GM18508 (cell line): ENCODE results near the gene PIBF1.
A peak's percentile ranks its signal among the peaks of the same experiment; 100 is the strongest.
"Not testable (repeated sequence)": the region's sequence is repeated elsewhere in the genome, so short reads cannot be mapped to it uniquely, and the experiment has no call there.

Experiments
- ATAC-seq: cut with Tn5 transposase; IDR thresholded peaks from one replicate; pipeline ENCODE4 v1.9.1; 2021; ENCODE audit warnings: moderate number of reproducible peaks; ENCODE audit not compliant: insufficient read depth, unreplicated experiment

Gene PIBF1

DNA sequence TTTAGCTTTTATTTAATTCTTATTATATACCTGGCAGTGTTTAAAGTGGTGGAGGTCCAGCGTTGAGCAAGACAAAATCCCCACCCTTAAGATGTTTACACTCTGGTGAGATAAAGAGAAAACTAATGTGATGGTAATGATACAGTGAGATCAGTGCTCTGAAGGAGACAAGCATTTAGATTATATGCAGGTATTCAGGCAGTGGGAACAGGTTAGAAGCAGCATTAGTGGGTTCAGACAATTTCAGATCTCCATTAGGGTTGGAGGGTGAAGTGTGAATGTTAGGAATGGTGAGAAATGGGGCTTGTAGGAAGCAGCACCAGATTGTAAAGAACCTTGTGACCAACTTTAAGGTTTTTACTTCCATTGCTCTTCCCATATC lies 39.0 kb downstream of the PIBF1 start:
- no peak for ATAC-seq

DNA sequence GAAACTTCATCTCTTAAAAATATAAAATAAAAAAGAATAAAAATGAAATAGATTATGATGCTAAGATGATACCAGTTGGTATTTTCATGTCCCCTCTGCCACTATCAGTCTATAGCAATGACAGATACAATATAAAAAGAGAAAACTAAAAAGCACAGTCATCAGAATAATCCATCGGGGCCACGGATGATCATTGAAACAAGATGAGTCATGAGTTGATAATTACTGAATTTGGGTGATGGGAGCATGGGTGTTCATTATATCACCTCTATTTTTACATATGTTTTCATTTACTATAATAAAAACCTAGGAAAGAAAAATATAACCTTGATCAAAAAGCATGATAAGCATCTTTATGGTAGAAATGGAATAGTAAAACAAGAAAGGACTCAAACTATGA lies 41.1 kb downstream of the PIBF1 start:
- no peak for ATAC-seq

DNA sequence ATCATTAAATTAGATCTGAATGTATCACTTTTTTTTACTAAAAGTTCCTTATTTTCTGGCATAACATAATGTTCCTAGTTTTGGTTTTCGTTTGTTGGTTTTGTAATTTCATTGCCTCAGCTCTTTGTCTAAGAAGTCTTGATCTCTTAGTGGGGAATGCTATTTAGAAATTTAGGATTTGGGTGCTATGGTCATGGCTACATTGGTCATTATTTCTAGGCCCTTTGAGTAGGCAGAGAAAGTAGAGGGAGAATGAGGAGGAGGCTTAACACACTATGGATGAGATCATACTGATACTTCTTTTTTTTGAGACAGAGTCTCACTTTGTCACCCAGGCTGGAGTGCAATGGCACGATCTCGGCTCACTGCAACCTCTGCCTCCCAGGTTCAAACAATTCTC lies 41.8 kb downstream of the PIBF1 start:
- ATAC-seq: no peak

DNA sequence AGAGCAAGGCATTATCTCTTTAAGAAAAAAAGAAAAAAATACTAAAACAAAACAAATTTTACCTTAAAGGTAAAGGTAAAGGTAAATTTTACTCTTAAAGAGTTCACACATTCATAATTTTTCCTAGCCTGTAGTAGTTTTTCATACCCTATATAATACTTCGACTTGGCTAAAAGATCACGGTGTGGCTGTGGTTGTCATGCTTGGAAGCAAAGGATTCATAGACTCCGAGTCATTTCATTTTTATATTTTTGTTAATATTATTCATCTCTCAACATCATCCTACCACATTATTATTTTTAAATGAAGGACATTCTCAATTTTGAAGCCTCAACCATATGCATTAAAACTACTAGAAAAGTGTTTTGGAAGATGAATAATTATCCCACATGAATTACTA lies 52.7 kb downstream of the PIBF1 start:
- ATAC-seq: no peak

DNA sequence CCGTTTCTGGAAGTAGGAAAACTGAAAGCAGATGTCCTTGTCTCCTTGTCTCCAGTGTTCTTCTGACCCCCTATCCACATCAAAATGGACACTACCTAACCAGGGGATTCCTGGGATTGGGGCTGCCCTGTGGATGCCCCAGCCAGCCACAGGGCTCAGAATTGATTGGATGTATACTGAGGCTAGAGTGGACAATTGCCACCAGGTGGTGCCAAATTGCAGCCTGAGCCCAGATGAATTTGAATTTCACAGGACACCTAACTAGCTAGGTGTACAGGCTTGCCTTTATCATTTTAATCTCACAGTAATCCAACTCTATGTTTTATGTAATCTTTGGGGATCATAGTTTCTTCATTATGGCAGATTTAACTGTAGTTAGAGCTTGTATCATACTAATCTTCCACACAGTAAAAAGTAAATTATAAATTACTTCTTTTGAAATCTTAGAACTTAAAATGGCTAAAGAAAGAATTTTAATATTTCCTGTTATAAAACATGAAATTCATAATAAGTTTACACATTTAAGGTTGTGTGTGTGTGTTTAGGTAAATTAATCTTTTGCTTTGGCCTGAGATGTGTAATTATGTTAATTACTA lies 58.0 kb downstream of the PIBF1 start:
- ATAC-seq: peak; percentile 93

DNA sequence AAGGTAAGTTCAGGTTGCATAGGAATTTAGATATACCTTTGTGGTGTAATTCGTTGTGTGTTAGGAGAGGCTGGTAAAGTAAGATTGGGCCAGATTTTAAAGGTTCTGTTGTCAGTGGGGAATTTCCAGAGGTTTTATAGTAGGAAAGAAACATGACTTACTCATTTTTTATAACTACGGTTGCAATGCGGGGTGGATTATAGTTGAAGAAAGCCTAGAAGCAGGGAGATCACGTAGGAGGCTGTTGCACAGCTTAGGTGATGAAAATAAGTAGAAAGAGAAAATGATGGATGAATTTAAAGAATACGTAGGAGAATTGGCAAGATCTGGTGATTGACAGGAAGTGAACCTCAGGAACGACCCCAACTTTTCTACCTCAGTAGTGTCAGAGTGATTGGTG lies 61.1 kb downstream of the PIBF1 start:
- no peak for ATAC-seq

DNA sequence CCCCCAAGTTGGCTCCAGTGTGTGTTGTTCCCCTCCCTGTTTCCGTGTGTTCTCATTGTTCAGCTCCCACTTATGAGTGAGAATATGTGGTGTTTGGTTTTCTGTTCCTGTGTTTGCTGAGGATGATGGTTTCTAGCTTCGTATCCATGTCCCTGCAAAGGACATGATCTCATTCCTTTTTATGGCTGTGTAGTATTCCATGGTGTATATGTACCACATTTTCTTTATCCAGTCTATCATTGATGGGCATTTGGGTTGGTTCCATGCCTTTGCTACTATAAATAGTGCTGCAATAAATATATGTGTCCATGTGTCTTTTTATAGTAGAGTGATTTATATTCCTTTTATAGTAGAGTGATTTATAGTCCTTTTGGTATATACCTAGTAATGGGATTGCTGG lies 63.2 kb downstream of the PIBF1 start:
- ATAC-seq: not testable (repeated sequence)

DNA sequence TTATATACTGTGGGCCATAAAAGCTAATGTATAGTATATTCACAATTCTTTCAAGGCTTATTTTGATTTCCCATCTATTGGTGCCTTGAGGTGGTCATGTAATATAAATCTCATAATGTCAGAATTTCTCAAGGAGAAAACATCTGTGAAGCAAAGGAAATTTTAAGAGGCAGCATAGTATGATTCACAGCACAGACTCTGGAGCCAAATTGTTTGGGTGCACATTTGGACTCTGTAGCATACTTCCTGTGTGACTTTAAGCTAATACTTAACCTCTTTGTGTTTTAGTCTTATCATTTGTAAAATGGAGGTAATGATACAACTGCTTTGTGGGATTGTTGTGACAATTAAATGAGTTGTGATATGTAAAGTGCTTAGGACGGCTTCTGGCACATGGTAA lies 67.6 kb downstream of the PIBF1 start:
- ATAC-seq: no peak

DNA sequence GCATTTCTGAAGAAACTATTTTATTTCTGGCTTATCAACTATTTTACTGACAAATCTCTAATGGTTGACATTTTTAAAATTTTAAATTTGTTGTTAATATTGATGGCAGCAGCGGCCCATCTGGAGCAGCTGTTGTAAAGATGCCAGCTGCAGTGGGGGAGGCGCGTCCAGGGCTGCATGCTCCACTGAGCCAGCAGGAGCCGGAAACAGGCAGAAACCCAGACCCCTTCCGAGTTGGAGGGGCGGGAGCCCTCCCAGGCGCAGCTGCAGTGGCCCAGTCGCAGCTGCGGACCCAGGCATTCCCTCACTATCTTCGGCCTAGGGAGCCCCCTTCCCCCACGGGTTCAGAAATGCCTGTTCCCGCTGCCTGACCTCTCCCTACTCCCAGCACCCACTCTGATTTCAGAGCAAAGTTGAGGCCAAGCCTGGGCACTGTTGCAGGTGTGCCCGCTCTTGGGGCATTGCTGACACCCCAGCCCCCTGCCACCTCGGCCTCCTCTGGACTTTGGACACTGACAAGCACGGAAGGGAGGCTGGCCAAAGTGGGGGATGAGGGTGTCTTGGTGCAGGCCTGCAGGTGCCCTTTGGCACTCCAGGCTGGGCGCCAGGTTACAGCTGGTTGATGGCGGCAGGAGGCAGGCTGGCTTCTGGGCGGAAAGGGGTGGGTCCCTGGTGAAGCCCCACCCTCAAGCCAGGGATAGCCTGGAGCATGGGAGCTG lies 69.2 kb downstream of the PIBF1 start:
- no peak for ATAC-seq

DNA sequence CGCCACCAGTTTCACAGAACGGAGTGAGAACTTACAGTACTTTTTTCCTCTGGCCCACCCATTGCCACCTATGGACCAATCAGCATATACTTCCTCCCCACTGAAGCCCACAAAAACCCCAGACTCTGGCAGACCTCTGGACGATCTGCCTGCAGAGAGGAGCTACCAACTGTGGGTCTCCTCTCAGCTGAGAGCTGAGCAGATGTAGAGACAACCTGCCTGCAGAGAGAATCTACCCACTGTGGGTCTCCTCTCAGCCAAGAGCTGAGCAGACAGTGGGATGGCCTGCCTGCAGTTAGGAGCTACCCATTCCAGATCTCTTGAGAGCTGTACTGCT lies 69.7 kb downstream of the PIBF1 start:
- no peak for ATAC-seq

DNA sequence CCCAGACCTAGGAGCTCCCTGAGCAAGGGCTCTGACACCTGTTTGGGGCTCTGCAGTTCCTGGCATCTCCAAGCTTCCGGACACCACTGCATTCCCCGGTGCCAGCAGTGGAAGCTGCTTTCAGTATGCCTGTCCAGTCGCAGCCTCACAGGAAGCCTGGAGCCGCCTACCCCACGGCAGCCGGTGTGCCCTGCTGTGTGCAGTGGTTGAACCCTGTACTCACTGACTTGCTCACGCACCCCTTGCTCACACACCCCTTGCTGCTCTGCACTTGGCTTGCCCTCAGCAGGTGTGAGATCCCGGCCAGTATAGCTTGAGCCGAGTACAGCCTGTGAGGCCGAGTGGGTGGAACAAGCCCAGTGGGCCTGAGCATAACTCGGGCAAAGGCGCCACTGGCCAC lies 70.3 kb downstream of the PIBF1 start:
- no peak for ATAC-seq

DNA sequence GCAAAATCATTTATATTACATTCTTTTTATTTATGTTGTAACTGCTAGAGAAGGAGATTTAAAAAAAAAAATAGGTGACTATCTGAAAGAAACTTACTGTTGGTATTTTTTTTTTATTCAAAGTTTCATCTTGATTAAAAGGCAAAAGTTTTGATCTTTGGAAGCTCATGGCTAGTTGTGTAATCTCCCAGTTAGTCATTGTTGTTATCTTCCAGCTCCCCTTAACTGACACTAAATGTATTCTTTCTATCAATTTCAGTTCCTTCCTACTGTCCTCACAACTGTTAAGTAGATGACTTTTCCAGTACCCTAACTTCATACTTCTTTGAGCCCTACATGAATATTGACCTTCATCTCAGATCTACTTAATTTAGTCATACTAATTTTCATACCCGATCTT lies 71.1 kb downstream of the PIBF1 start:
- ATAC-seq: no peak

DNA sequence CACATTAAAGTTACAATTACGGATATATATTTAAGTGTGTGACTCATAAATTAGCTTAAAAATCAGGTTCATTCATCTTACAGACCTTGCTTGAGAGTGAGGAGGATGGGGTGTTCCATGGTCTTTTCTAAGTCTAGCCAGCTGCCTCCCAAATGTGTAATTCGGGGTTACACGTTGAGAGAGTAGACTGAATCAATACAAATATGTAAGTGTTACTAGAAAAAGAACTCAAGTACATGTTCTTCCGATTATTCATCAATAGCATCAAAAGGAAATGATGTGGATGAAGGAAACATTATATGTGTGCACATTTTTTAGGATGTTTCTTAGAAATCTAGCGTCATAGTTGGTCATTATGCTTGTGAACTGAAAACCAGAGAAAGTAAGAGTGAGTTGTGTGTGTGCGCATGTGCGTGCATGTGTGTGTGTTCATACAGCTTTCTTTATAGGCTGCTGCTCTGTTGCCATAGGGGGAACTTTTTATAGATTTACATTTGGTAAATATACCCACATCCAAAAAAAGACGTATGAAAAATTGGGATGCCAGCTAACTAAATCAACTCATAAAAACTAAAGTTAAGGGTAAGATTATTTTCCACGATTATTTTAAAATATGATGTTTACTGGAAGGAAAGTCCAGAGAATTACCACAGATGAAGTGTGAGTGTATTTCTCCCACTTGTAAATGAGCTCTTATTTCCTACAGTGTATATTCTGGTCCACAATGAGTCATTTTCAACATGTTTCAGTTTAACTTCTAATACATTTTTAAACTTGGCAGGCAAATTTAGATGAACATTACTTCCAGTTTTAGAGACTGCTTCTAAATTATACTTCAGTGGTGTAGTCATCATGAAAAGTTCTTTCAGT lies 82.4 kb downstream of the PIBF1 start:
- ATAC-seq: peak; percentile 90

DNA sequence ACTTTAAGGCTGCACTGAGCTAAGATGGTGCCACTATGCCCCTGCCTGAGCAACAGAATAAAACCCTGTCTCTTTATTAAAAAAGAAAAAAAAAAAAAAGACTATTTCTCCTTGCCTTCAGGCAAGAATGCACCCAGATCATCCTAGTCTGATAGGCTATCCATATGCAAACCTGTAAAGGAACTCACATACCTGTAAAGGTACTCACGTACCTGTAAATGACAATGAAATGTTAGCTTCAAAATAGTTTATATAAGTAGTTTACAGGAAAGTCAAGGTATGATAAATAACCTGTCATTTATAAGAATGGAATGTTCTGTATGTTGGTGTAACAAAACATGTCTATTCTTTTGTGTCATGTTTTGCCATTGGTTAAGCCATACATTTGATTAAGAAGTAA lies 86.3 kb downstream of the PIBF1 start:
- no peak for ATAC-seq

DNA sequence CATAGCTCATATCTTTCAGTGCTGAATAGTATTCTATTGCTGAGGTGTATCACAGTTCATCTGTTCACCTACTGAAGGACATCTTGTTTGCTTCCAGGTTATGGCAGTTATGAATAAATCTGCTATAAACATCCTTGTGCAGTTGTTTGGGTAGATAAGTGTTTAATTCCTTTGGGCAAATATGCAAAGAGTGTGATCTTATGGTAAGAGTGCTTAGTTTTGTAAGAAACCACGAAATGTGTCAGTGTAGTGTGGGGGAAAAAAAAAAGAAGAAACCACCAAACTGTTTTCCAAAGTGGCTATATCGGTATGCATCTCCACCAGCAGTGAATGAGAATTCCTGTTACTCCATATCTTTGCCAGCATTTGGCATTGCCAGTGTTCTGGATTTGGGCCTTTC lies 93.3 kb downstream of the PIBF1 start:
- no peak for ATAC-seq

DNA sequence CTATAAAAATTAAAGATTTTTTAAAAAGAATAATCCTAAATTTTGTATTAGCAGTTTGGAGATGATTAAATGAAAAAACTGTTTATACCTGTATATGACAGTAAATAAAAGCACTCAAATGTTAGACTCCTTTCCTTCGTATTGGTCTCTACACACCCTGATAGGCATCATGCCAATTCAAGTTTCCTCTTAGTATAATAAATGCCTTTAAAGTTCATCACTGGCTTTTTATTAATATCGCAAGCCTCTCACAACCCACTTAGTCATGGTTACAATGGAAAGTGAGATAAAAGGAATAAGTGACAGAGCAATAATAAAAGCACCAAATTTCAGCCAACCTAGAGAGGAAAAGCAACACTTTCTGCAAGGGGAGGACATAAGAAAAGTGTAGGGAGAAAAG lies 102.2 kb downstream of the PIBF1 start:
- no peak for ATAC-seq

DNA sequence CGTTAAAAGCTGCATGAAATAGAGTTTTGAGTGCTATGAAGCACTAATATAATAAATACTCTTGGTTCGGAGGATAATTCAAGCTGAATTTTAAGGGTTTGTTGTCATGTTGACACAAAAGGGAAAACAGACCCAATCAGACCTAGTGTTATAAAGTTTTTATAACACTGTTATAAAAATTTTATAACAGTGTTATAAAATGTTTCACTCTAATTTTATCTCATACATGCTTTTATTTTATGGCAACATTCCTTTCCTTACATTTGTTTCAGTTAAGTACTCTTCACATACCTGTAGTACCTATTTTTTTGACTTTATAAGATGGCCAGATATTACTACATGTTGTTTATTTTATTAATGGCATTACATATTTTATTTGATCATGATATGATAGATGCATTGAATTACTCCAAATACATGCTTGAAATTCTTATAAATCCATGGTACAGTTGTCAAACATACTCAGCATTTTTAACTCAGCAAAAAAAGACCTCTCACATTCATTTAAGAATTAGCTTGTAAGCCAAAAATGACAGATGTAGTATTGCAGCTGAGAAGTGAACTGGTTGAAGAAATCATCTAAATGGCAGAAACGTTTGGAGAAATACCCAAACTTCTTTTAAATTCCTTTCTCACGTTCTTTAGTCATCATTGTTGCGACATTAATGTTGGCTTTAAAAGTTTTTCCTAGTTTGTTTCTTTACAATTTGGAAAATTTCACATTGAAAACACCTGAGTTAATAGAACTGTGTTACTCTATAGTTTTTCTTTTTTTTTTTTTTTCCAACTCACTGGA lies 104.5 kb downstream of the PIBF1 start:
- ATAC-seq: no peak

DNA sequence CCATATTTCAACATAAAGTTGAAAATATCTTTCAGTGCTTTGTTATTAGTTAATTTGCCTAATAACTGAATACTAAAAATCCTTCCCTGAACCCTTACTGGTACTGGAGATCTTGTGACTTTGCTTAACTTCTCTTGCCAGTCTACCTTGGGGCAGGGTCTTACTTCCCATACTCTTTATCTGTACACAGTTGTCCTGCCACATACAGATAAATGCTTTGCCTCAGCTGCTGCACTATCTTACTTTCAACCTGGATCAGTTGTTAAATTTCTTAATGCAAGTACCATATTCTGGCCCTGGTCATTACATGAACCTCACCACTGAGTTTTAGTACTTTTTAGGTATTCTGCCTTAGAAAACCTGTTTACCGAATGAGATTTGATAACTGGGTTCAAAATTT lies 107.6 kb downstream of the PIBF1 start:
- ATAC-seq: no peak

DNA sequence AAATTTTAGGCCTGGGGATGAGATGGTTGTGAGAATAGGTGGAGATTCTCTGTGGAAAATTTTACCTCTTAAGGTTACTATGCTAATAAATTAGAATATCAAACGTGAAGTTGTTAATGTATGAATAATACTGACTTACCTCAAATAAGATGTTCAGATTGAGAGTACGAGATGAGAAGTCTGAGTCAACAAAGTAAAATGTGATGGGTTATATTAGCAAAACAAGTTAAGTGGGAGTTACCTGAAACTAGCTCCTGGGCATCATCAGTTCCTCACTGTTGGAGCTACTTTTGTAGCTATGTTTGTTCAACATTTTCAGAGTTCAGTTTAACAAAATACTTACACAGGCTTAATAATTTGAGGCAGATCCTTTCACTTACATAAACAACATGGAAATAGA lies 108.6 kb downstream of the PIBF1 start:
- ATAC-seq: no peak

DNA sequence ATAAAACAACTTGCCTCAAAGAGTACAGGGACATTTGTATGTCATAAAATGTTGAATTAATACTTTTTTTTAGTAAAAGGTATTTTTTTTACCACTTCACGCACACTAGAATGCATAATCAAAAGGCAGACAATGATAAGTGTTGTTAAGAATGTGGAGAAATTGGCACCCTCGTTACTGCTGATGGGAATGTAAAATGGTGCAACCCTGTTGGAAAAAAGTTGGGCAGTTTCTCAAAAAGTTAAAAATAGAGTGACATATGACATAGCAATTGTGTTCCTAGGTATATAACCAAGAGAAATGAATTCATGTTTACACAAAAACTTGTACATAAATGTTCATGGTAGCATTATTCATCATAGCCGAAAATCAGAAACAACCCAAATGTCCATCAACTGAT lies 109.5 kb downstream of the PIBF1 start:
- ATAC-seq: no peak

DNA sequence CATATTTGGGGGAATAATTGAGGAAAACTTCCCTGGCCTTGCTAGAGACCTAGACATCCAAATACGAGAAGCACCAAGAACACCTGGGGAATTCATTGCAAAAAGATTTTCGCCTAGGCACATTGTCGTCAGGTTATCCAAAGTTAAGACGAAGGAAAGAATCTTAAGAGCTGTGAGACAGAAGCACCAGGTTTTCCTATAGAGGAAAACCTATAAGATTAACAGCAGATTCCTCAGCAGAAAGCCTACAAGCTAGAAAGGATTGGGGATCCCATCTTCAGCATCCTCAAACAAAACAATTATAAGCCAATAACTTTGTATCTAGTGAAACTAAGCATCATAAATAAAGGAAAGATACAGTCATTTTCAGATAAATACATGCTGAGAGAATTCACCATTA lies 114.9 kb downstream of the PIBF1 start:
- no peak for ATAC-seq
